Right lobe of liver (tissue), 6 donors: ENCODE results near the gene PHLDB3. TPM values are rescaled to one million over a fixed set of nuclear protein-coding genes. Genes with fewer than 3 reads are reported as not detected.

Experiments
- ATAC-seq, 4 donors: fragments of 200-7000 bp; cut with Tn5 transposase; one replicate each; pipeline ENCODE4 v1.9.1; 2020; ENCODE audit warnings: mild to moderate bottlenecking in 4 of 4, moderate library complexity in 4 of 4
- DNase-seq, 3 donors: peaks; one replicate each; pipeline ENCODE4 v3.0.0-alpha.2; 2020
- H3K27ac ChIP-seq, 3 donors: fragments of 200-600 bp; one replicate each; pipeline ENCODE4 v1.8.0; 2022
- H3K27me3 ChIP-seq, 2 donors: fragments of 200-600 bp; one replicate each; pipeline ENCODE4 v1.8.0; 2022
- H3K36me3 ChIP-seq, 4 donors: fragments of 200-600 bp; sonication (generic) in 1 of 4; one replicate each; pipeline versions ENCODE4 v1.5.1 to v1.8.0; 2017 to 2022; ENCODE audit warnings: control low read depth in 1 of 4
- H3K4me1 ChIP-seq, 4 donors: fragments of 200-600 bp; sonication (generic) in 1 of 4; one replicate each; pipeline versions ENCODE4 v1.5.1 to v1.8.0; 2017 to 2022; ENCODE audit warnings: control low read depth in 1 of 4
- H3K4me3 ChIP-seq, 3 donors: fragments of 200-600 bp; one replicate each; pipeline ENCODE4 v1.8.0; 2022
- H3K9me3 ChIP-seq, 4 donors: fragments of 200-600 bp; sonication (generic) in 1 of 4; one replicate each; pipeline versions ENCODE4 v1.5.1 to v1.8.0; 2017 to 2022; ENCODE audit warnings: control low read depth in 1 of 4
- CTCF ChIP-seq, 4 donors: fragments of 200-600 bp in 3 of 4; fragments of 450-650 bp in 1 of 4; IDR thresholded peaks; one replicate each; pipeline versions ENCODE4 v1.5.1 to v1.8.0; 2016 to 2022; ENCODE audit warnings: antibody characterized with exemption in 4 of 4, mild to moderate bottlenecking in 2 of 4
- POLR2A ChIP-seq: fragments of 450-650 bp; IDR thresholded peaks from one replicate; pipeline ENCODE4 v1.6.1; 2017; ENCODE audit warnings: antibody characterized with exemption, mild to moderate bottlenecking
- WGBS: methylation state at CpG from one replicate; pipeline ENCODE4 v1.1.6; 2018; ENCODE audit warnings: low coverage, low lambda C conversion rate; ENCODE audit not compliant: insufficient coverage; ENCODE audit errors: missing lambda C conversion rate; 5-methylcytosine and 5-hydroxymethylcytosine counted together
- intact Hi-C, 2 donors: fragments of 100-400 bp; cut with DNase I; formaldehyde crosslinking; loops; one replicate each; pipeline versions ENCODE4 v1.11.2 to v1.14.1; 2022
- total RNA-seq, 6 experiments: library from RNA; depleted of rRNA in 2 of 6; stranded (reverse); fragments of >200 nt in 2 of 6; fragmentation: NEBNext Ultra II Directional in 3 of 6; extraction: Animal tissue kit (Norgen Biotek cat#: 25700) in 3 of 6; gene quantifications; one replicate each; pipeline versions ENCODE4 v1.1.0 to v1.2.4, GENCODE V29; 2016 to 2023
- donor health status: DM: no; HTN: yes; CAD: no.
- donor health status: DM: no; HTN: no; CAD: no.
- donor health status: DM: no; HTN: no; CAD: no.
- donor health status: DM: no; HTN: yes; CAD: no.
- donor health status: DM: no; HTN: yes; CAD: no.

Gene PHLDB3
- total RNA-seq, 6 experiments from 2014 or later = 9.6 to 15.0 (median 11.1) TPM

DNA sequence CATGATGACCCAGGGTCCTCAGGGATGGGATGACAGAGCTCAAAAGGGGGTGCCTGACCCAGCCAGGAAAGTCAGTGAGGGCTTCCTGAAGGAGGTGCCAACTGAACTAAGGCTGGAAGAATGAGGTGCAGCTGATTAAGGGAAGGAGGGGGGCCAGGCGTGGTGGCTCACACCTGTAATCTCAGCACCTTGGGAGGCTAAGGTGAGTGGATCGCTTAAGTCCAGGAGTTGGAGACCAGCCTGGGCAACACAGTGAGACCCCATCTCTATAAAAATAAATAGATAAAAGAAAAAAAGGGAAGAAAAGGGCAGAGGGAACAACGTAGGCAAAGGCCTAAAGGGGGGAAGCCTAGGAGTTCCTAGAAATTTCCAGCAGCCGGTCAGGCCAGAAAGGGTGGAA, 30.1 kb downstream of the PHLDB3 start:
- H3K27ac ChIP-seq = peak overlapping the region in 2 of 3 donors; percentile 25 to 74
- TF ChIP-seq CTCF (IDR thresholded peaks at IDR 0.05) = no peak
- no peak for TF ChIP-seq POLR2A

GRCh38 chr19:43471091-43471490, 33.5 kb downstream of the PHLDB3 start:
- H3K9me3 ChIP-seq = no peaks in the 10 kb centered on the region
- 50% methylated on average over 2 of the region's 5 CpGs for WGBS
- peaks cover 0 to 5% (median 0%) of the 10 kb centered on the region in 4 donors for H3K4me1 ChIP-seq
- no peak overlapping the region for H3K27ac ChIP-seq
- ATAC-seq (no peak), DNase-seq (no peak)
- H3K4me3 ChIP-seq = no peak overlapping the region
- H3K36me3 ChIP-seq = no peaks in the 10 kb centered on the region
- no peaks in the 10 kb centered on the region for H3K27me3 ChIP-seq
- intact Hi-C loops = no loop called here
- TF ChIP-seq POLR2A = no peak
- no peak for TF ChIP-seq CTCF (IDR thresholded peaks at IDR 0.05)

More for the DNA sequence above, 30.1 kb downstream of the PHLDB3 start:
- Histone ChIP-seq H3K9me3 (no peaks in the 10 kb centered on the region), H3K36me3 (peaks cover 0 to 5% (median 0%) of the 10 kb centered on the region in 4 donors), H3K27me3 (no peaks in the 10 kb centered on the region), H3K4me1 (peaks cover 0 to 5% (median 0%) of the 10 kb centered on the region in 4 donors), H3K4me3 (peak overlapping the region in 1 of 3 donors; percentile 17)
- ATAC-seq = no peak
- 53% methylated on average over 4 of the region's 4 CpGs for WGBS
- intact Hi-C loops = no loop called here
- no peak for DNase-seq

DNA sequence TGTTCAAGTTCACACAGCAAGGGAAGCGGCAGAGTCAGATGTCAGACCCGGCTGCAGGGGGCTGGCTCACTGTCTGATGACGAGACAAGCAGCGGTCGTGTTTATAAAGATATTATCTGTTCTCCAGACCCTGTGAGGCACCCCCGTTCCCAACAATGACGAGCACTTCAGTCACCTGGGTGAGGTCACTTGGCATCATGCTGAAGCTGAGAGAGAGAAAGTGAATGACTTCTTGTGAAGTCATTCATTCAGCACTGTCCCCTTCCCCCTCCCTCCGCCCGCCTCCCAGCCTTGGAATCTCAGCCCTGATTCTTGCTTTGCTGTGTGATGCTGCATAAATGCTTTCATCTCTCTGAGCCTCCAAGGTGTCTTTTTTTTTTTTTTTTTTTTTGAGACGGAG, 34.3 kb downstream of the PHLDB3 start:
- no peak for DNase-seq
- intact Hi-C loops = no loop called here
- 58% methylated on average over 9 of the region's 10 CpGs for WGBS
- TF ChIP-seq POLR2A = no peak
- TF ChIP-seq CTCF (IDR thresholded peaks at IDR 0.05) = no peak
- Histone ChIP-seq H3K27me3 (no peaks in the 10 kb centered on the region), H3K36me3 (no peaks in the 10 kb centered on the region), H3K9me3 (no peaks in the 10 kb centered on the region), H3K27ac (no peak overlapping the region), H3K4me1 (peaks cover 0 to 5% (median 0%) of the 10 kb centered on the region in 4 donors), H3K4me3 (no peak overlapping the region)
- ATAC-seq = no peak

GRCh38 chr19:43469160-43469480, 35.4 kb downstream of the PHLDB3 start:
- Histone ChIP-seq H3K27ac (no peak overlapping the region), H3K36me3 (no peaks in the 10 kb centered on the region), H3K4me3 (no peak overlapping the region), H3K27me3 (no peaks in the 10 kb centered on the region), H3K4me1 (peaks cover 0 to 6% (median 2%) of the 10 kb centered on the region in 4 donors), H3K9me3 (no peaks in the 10 kb centered on the region)
- intact Hi-C loops = no loop called here
- TF ChIP-seq CTCF (IDR thresholded peaks at IDR 0.05) (no peak), POLR2A (no peak)
- WGBS = 18% methylated on average over 1 of the region's 1 CpG
- DNase-seq (no peak), ATAC-seq (no peak)
